GM19099 (cell line): Measurements from ENCODE around the gene PRKAR1B.

Experiments used
- POLR2A ChIP-seq: IDR thresholded peaks from 3 replicates; pipeline ENCODE4 v1.6.1; 2011; ENCODE audit warnings: low read depth; ENCODE audit not compliant: insufficient read length; ENCODE audit errors: extremely low read depth

The PRKAR1B gene

GRCh38 chr7:589781-590575 lies 137.1 kb downstream of the PRKAR1B start:
- no peak for TF ChIP-seq POLR2A

- no peak for TF ChIP-seq POLR2A
These were observed 139.3 kb downstream of the PRKAR1B start for GRCh38 chr7:587767-588166.

- no peak for TF ChIP-seq POLR2A
These were observed 140.6 kb downstream of the PRKAR1B start for GRCh38 chr7:586494-586893.

- no peak for TF ChIP-seq POLR2A
These were observed 141.2 kb downstream of the PRKAR1B start for GRCh38 chr7:585873-586272.

GRCh38 chr7:585229-585711 lies 141.8 kb downstream of the PRKAR1B start:
- TF ChIP-seq POLR2A, result no peak

- no peak for TF ChIP-seq POLR2A
These were observed 142.3 kb downstream of the PRKAR1B start for GRCh38 chr7:584820-585219.

- no peak for TF ChIP-seq POLR2A
These were observed 143.0 kb downstream of the PRKAR1B start for GRCh38 chr7:584122-584465.

- TF ChIP-seq POLR2A, result no peak
These were observed 143.5 kb downstream of the PRKAR1B start for GRCh38 chr7:583410-584121.

- no peak for TF ChIP-seq POLR2A
These were observed 144.2 kb downstream of the PRKAR1B start for GRCh38 chr7:582931-583330.

GRCh38 chr7:582081-582835 lies 144.8 kb downstream of the PRKAR1B start:
- TF ChIP-seq POLR2A, result no peak

- TF ChIP-seq POLR2A, result no peak
These were observed 148.7 kb downstream of the PRKAR1B start for GRCh38 chr7:578386-578785.

GRCh38 chr7:577741-578370 lies 149.2 kb downstream of the PRKAR1B start:
- no peak for TF ChIP-seq POLR2A

- no peak for TF ChIP-seq POLR2A
These were observed 149.8 kb downstream of the PRKAR1B start for GRCh38 chr7:577278-577665.

- no peak for TF ChIP-seq POLR2A
These were observed 150.4 kb downstream of the PRKAR1B start for GRCh38 chr7:576524-577277.
